Measurements from ENCODE around the gene ELOVL5. TPM values are rescaled to one million over a fixed set of nuclear protein-coding genes. Genes with fewer than 3 reads are reported as not detected.

Gene ELOVL5
- polyA plus RNA-seq, 3 donors, result 44.7 to 97.1 (median 69.5) TPM

DNA sequence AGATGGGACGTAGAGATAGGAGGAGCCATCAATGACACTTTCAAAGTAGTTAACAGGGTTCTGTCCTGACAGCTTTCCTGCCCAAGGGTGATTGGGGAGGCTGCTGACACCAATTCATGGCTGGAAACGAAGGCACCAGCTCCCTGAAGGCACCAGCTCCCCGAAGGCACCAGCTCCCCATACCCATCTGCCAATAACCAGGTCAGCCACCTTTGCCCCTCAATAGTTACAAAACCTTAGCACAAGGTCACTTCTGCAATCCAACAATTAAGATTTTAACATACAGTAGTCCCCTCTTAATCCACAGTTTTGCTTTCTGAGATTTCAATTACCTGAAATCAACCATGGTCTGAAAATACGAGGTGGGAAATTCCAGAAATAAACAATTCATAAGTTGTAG, 51.7 kb downstream of the ELOVL5 start:
- WGBS (ENCODE audit: insufficient coverage), result 100% methylated on average over 1 of the region's 4 CpGs
- Histone ChIP-seq H3K4me1 (ENCODE audit: control insufficient read depth in 1 of 2, insufficient read depth in 2 of 2, low read length in 2 of 2) (peaks cover 9 to 17% of the 10 kb centered on the region in 2 donors), H3K27me3 (ENCODE audit: control insufficient read depth in 2 of 2, insufficient read depth in 2 of 2, low read length in 2 of 2) (no peaks in the 10 kb centered on the region), H3K4me3 (replicated peaks in 1 of 3; ENCODE audit: low read depth in 2 of 3, low read length in 3 of 3) (no peak overlapping the region), H3K9me3 (replicated peaks in 1 of 2; ENCODE audit: control insufficient read depth in 1 of 2, insufficient read depth in 1 of 2, low read length in 2 of 2) (no peaks in the 10 kb centered on the region), H2AFZ (ENCODE audit: insufficient read depth, low read depth, low read length, poor library complexity, severe bottlenecking) (no peak overlapping the region), H3K79me2 (ENCODE audit: insufficient read depth, low read length) (peaks cover 81% of the 10 kb centered on the region), H3K4me2 (replicated peaks; ENCODE audit: extremely low read depth, low read length, poor library complexity, severe bottlenecking) (no peak overlapping the region), H3K36me3 (replicated peaks in 1 of 2; ENCODE audit: control insufficient read depth in 1 of 2, insufficient read depth in 2 of 2, low read length in 2 of 2) (peaks cover 17 to 31% of the 10 kb centered on the region in 2 donors), H3K27ac (ENCODE audit: low read depth in 1 of 2, low read length in 2 of 2) (no peak overlapping the region), H3K9ac (ENCODE audit: insufficient read depth, low read length, poor library complexity, severe bottlenecking) (no peak overlapping the region), H4K20me1 (ENCODE audit: insufficient read depth, low read length) (peaks cover 55% of the 10 kb centered on the region)
- H3K36me3 Mint-ChIP-seq, result peaks cover 26 to 33% of the 10 kb centered on the region in 2 donors
- H3K27ac Mint-ChIP-seq, result peak overlapping the region in 1 of 7 donors; percentile 36
- no peak overlapping the region for H3K4me3 Mint-ChIP-seq
- H3K4me1 Mint-ChIP-seq, result peaks cover 58% of the 10 kb centered on the region
- no peaks in the 10 kb centered on the region for H3K9me3 Mint-ChIP-seq
- TF ChIP-seq, protein P1, sequence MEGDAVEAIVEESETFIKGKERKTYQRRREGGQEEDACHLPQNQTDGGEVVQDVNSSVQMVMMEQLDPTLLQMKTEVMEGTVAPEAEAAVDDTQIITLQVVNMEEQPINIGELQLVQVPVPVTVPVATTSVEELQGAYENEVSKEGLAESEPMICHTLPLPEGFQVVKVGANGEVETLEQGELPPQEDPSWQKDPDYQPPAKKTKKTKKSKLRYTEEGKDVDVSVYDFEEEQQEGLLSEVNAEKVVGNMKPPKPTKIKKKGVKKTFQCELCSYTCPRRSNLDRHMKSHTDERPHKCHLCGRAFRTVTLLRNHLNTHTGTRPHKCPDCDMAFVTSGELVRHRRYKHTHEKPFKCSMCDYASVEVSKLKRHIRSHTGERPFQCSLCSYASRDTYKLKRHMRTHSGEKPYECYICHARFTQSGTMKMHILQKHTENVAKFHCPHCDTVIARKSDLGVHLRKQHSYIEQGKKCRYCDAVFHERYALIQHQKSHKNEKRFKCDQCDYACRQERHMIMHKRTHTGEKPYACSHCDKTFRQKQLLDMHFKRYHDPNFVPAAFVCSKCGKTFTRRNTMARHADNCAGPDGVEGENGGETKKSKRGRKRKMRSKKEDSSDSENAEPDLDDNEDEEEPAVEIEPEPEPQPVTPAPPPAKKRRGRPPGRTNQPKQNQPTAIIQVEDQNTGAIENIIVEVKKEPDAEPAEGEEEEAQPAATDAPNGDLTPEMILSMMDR (IDR thresholded peaks at IDR 0.05), result no peak
- H3K27me3 Mint-ChIP-seq (ENCODE audit: low read depth in 3 of 3), result peaks cover 0 to 1% (median 0%) of the 10 kb centered on the region in 3 donors
- no peak for DNase-seq
- intact Hi-C loops (cut with micrococcal nuclease), result no loop called here

GRCh38 chr6:53295176-53295575, 53.6 kb downstream of the ELOVL5 start:
- H3K4me1 ChIP-seq (ENCODE audit: control insufficient read depth in 1 of 2, insufficient read depth in 2 of 2, low read length in 2 of 2), result peaks cover 0 to 5% of the 10 kb centered on the region in 2 donors
- no CpG with 5 or more reads among the region's 1 CpG for WGBS (ENCODE audit: insufficient coverage)
- DNase-seq, result no peak
- no peaks in the 10 kb centered on the region for H3K9me3 ChIP-seq (replicated peaks in 1 of 2; ENCODE audit: control insufficient read depth in 1 of 2, insufficient read depth in 1 of 2, low read length in 2 of 2)
- H3K36me3 ChIP-seq (replicated peaks in 1 of 2; ENCODE audit: control insufficient read depth in 1 of 2, insufficient read depth in 2 of 2, low read length in 2 of 2), result peaks cover 25 to 48% of the 10 kb centered on the region in 2 donors
- H3K27me3 Mint-ChIP-seq (ENCODE audit: low read depth in 3 of 3), result peaks cover 0 to 1% (median 0%) of the 10 kb centered on the region in 3 donors
- H4K20me1 ChIP-seq (ENCODE audit: insufficient read depth, low read length), result peaks cover 37% of the 10 kb centered on the region
- intact Hi-C loops (cut with micrococcal nuclease), result no loop called here
- no peak overlapping the region for H3K4me2 ChIP-seq (replicated peaks; ENCODE audit: extremely low read depth, low read length, poor library complexity, severe bottlenecking)
- H3K27ac Mint-ChIP-seq, result no peak overlapping the region
- H2AFZ ChIP-seq (ENCODE audit: insufficient read depth, low read depth, low read length, poor library complexity, severe bottlenecking), result no peak overlapping the region
- TF ChIP-seq, protein P1 (IDR thresholded peaks at IDR 0.05), result no peak
- H3K36me3 Mint-ChIP-seq, result peaks cover 37 to 44% of the 10 kb centered on the region in 2 donors
- H3K4me3 ChIP-seq (replicated peaks in 1 of 3; ENCODE audit: low read depth in 2 of 3, low read length in 3 of 3), result no peak overlapping the region
- H3K27me3 ChIP-seq (ENCODE audit: control insufficient read depth in 2 of 2, insufficient read depth in 2 of 2, low read length in 2 of 2), result no peaks in the 10 kb centered on the region
- no peak overlapping the region for H3K9ac ChIP-seq (ENCODE audit: insufficient read depth, low read length, poor library complexity, severe bottlenecking)
- H3K27ac ChIP-seq (ENCODE audit: low read depth in 1 of 2, low read length in 2 of 2), result peak overlapping the region in 1 of 2 donors; percentile 14
- no peak overlapping the region for H3K4me3 Mint-ChIP-seq
- H3K79me2 ChIP-seq (ENCODE audit: insufficient read depth, low read length), result peaks cover 69% of the 10 kb centered on the region
- H3K4me1 Mint-ChIP-seq, result peaks cover 44% of the 10 kb centered on the region
- H3K9me3 Mint-ChIP-seq, result no peaks in the 10 kb centered on the region

Measured in CD14-positive monocyte (primary cell).